Upper lobe of right lung (tissue), 1 donor: ENCODE data around the gene RTEL1. TPM values are rescaled to one million over a fixed set of nuclear protein-coding genes. Genes with fewer than 3 reads are reported as not detected.

Experiments
- ATAC-seq: fragments of 200-7000 bp; cut with Tn5 transposase; one replicate; pipeline ENCODE4 v1.9.1; 2020; ENCODE audit warnings: mild to moderate bottlenecking, moderate library complexity
- DNase-seq: peaks from one replicate; pipeline ENCODE4 v3.0.0-alpha.2; 2020
- H3K27ac ChIP-seq: fragments of 200-600 bp; one replicate; pipeline ENCODE4 v1.8.0; 2022
- H3K27me3 ChIP-seq: fragments of 200-600 bp; one replicate; pipeline ENCODE4 v1.8.0; 2022; ENCODE audit warnings: mild to moderate bottlenecking
- H3K36me3 ChIP-seq: fragments of 200-600 bp; one replicate; pipeline ENCODE4 v1.8.0; 2022
- H3K4me1 ChIP-seq: fragments of 200-600 bp; one replicate; pipeline ENCODE4 v1.8.0; 2022
- H3K4me3 ChIP-seq: fragments of 200-600 bp; one replicate; pipeline ENCODE4 v1.8.0; 2022; ENCODE audit warnings: mild to moderate bottlenecking
- H3K9me3 ChIP-seq: fragments of 200-600 bp; one replicate; pipeline ENCODE4 v1.8.0; 2022
- CTCF ChIP-seq: fragments of 200-600 bp; IDR thresholded peaks from one replicate; pipeline ENCODE4 v1.8.0; 2022; ENCODE audit warnings: antibody characterized with exemption
- intact Hi-C: fragments of 100-400 bp; cut with DNase I; formaldehyde crosslinking; loops from one replicate; pipeline ENCODE4 v1.11.0; 2022
- total RNA-seq: library from RNA; stranded (reverse); fragmentation: NEBNext Ultra II Directional; extraction: Animal tissue kit (Norgen Biotek cat#: 25700); gene quantifications from one replicate; pipeline ENCODE4 v1.2.1, GENCODE V29; 2021
- donor health status: DM: no; HTN: yes; CAD: no; lungs with severe emphysema.

Gene RTEL1
- total RNA-seq, 1 donor from 2014 or later, result 26.7 TPM

GRCh38 chr20:63736893-63737694, 79.0 kb downstream of the RTEL1 start:
- H3K27me3 ChIP-seq, result no peaks in the 10 kb centered on the region
- intact Hi-C loops, result no loop called here
- no peak for ATAC-seq
- H3K27ac ChIP-seq, result peak overlapping the region; percentile 30
- TF ChIP-seq CTCF, result no peak
- peak; percentile 69 for DNase-seq
- peaks cover 30% of the 10 kb centered on the region for H3K4me1 ChIP-seq
- H3K9me3 ChIP-seq, result no peaks in the 10 kb centered on the region
- peak overlapping the region; percentile 61 for H3K4me3 ChIP-seq
- peaks cover 33% of the 10 kb centered on the region for H3K36me3 ChIP-seq

- Histone ChIP-seq H3K27ac (peak overlapping the region; percentile 30), H3K4me3 (peak overlapping the region; percentile 61)
- TF ChIP-seq CTCF, result no peak
These were observed 79.5 kb downstream of the RTEL1 start for GRCh38 chr20:63737695-63737944.

GRCh38 chr20:63737945-63738686, 80.0 kb downstream of the RTEL1 start:
- H3K4me1 ChIP-seq, result peaks cover 30% of the 10 kb centered on the region
- peak overlapping the region; percentile 77 for H3K27ac ChIP-seq
- intact Hi-C loops, result no loop called here
- DNase-seq (peak; percentile 69), ATAC-seq (no peak)
- peaks cover 43% of the 10 kb centered on the region for H3K36me3 ChIP-seq
- no peaks in the 10 kb centered on the region for H3K27me3 ChIP-seq
- TF ChIP-seq CTCF, result no peak
- H3K9me3 ChIP-seq, result no peaks in the 10 kb centered on the region
- H3K4me3 ChIP-seq, result peak overlapping the region; percentile 61

More at GRCh38 chr20:63737695-63737944, 79.5 kb downstream of the RTEL1 start:
- no peak for ATAC-seq
- Histone ChIP-seq H3K9me3 (no peaks in the 10 kb centered on the region), H3K27me3 (no peaks in the 10 kb centered on the region), H3K4me1 (peaks cover 30% of the 10 kb centered on the region), H3K36me3 (peaks cover 38% of the 10 kb centered on the region)
- intact Hi-C loops, result no loop called here
- DNase-seq, result no peak

GRCh38 chr20:63738687-63739129, 80.6 kb downstream of the RTEL1 start:
- peaks cover 30% of the 10 kb centered on the region for H3K4me1 ChIP-seq
- H3K9me3 ChIP-seq, result no peaks in the 10 kb centered on the region
- peaks cover 46% of the 10 kb centered on the region for H3K36me3 ChIP-seq
- no peaks in the 10 kb centered on the region for H3K27me3 ChIP-seq
- peak; percentile 89 for DNase-seq
- intact Hi-C loops, result no loop called here
- no peak for TF ChIP-seq CTCF
- peak overlapping the region; percentile 61 for H3K4me3 ChIP-seq
- peak; percentile 37 for ATAC-seq
- peak overlapping the region; percentile 77 for H3K27ac ChIP-seq

GRCh38 chr20:63739130-63740069, 81.3 kb downstream of the RTEL1 start, which contains the start of gene SLC2A4RG:
SLC2A4RG (plus strand) TSS chr20:63739776; CDS start chr20:63739913, 137 bp downstream.
- intact Hi-C loops, result no loop called here
- H3K4me1 ChIP-seq, result peaks cover 30% of the 10 kb centered on the region
- peak within 1 kb of the TSS; percentile 63 for H3K4me3 ChIP-seq
- H3K27me3 ChIP-seq, result no peaks in the 10 kb centered on the region
- peak; percentile 81 for ATAC-seq
- DNase-seq, result peak; percentile 92
- H3K36me3 ChIP-seq, result peaks cover 43% of the 10 kb centered on the region
- no peaks in the 10 kb centered on the region for H3K9me3 ChIP-seq
- peak within 1 kb of the TSS; percentile 86 for H3K27ac ChIP-seq
- TF ChIP-seq CTCF, result no peak
